Esophagus squamous epithelium (tissue), 5 donors: Measurements from ENCODE around the gene FHOD3. TPM values are rescaled to one million over a fixed set of nuclear protein-coding genes. Genes with fewer than 3 reads are reported as not detected.

Source experiments
- DNase-seq: peaks from one replicate; lab custom pipeline; 2025; lab: John Stamatoyannopoulos, UW
- H3K27ac ChIP-seq, 4 donors: fragments of 200-600 bp; sonication (generic); one replicate each; pipeline ENCODE4 v1.5.1; 2016 to 2019; ENCODE audit warnings: mild to moderate bottlenecking in 1 of 4
- H3K27me3 ChIP-seq, 4 donors: fragments of 200-600 bp; sonication (generic); 1 replicate in 3 of 4; 2 replicates in 1 of 4; pipeline versions ENCODE4 v1.5.1 to v1.6.0; 2017 to 2021; ENCODE audit warnings: antibody characterized with exemption in 1 of 4
- H3K36me3 ChIP-seq, 3 donors: fragments of 200-600 bp; sonication (generic); one replicate each; pipeline ENCODE4 v1.5.1; 2016 to 2019
- H3K4me1 ChIP-seq, 3 donors: fragments of 200-600 bp; sonication (generic); one replicate each; pipeline ENCODE4 v1.5.1; 2017 to 2019
- H3K4me3 ChIP-seq, 4 donors: fragments of 200-600 bp; sonication (generic); 1 replicate in 3 of 4; 2 replicates in 1 of 4; pipeline ENCODE4 v1.5.1; 2016 to 2019; ENCODE audit warnings: mild to moderate bottlenecking in 2 of 4, moderate library complexity in 1 of 4
- H3K9me3 ChIP-seq, 3 donors: fragments of 200-600 bp; sonication (generic); one replicate each; pipeline ENCODE4 v1.5.1; 2016 to 2019
- POLR2A ChIP-seq, 4 donors: fragments of 450-650 bp; IDR thresholded peaks; one replicate each; pipeline ENCODE4 v1.6.1; 2017; ENCODE audit warnings: antibody characterized with exemption in 4 of 4, mild to moderate bottlenecking in 4 of 4, moderate library complexity in 3 of 4
- WGBS, 2 donors: methylation state at CpG; one replicate each; pipeline ENCODE4 v1.1.5; 2018; 5-methylcytosine and 5-hydroxymethylcytosine counted together
- intact Hi-C: fragments of 100-400 bp; cut with DNase I; formaldehyde crosslinking; loops from one replicate; pipeline ENCODE4 v1.15.0; 2022
- total RNA-seq, 4 donors: library from RNA; depleted of rRNA; stranded (reverse); fragments of >200 nt; gene quantifications; one replicate each; pipeline ENCODE4 v1.1.0, GENCODE V29; 2016
- TF ChIP-seq, protein P1 (sequence below), 6 experiments: fragments of 450-650 bp in 4 of 6; fragments of 200-600 bp in 2 of 6; sonication (generic) in 2 of 6; IDR thresholded peaks; one replicate each; pipeline ENCODE4 v1.5.1; 2016 to 2019; ENCODE audit warnings: antibody characterized with exemption in 6 of 6, mild to moderate bottlenecking in 4 of 6, moderate library complexity in 4 of 6
- donor health status: DM: yes; HTN: yes; CAD: no.

FHOD3 gene
- total RNA-seq, 4 donors from 2014 or later: 3.1 to 29.6 (median 5.7) TPM

DNA sequence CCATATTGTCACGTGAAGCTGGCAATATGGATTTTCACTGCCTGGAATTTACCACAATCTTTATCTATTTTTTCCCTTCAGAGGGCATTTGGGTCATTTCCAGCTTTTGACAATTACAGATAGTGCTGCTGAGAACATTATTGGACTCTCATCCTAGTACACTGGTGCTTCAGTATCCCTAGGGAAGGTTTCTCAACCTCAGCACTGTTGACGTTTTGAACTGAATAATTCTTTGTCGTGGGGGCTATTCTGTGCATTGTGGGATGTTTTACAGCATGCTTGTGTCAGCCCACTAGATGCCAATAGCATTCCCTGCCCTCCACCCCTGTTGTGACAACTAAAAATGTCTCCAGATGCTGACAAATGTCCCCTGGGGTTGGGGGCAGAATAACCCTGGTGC lies 345.5 kb downstream of the FHOD3 start:
- 73 to 75% methylated on average over 3 of the region's 3 CpGs for WGBS, 2 donors
- no peaks in the 10 kb centered on the region for H3K9me3 ChIP-seq
- no peaks in the 10 kb centered on the region for H3K27me3 ChIP-seq
- H3K36me3 ChIP-seq: no peaks in the 10 kb centered on the region
- no peak overlapping the region for H3K4me3 ChIP-seq
- intact Hi-C loops: no loop called here
- H3K4me1 ChIP-seq: peaks cover 0 to 15% (median 0%) of the 10 kb centered on the region in 3 donors
- TF ChIP-seq POLR2A (IDR thresholded peaks at IDR 0.05): no peak
- TF ChIP-seq, protein P1, sequence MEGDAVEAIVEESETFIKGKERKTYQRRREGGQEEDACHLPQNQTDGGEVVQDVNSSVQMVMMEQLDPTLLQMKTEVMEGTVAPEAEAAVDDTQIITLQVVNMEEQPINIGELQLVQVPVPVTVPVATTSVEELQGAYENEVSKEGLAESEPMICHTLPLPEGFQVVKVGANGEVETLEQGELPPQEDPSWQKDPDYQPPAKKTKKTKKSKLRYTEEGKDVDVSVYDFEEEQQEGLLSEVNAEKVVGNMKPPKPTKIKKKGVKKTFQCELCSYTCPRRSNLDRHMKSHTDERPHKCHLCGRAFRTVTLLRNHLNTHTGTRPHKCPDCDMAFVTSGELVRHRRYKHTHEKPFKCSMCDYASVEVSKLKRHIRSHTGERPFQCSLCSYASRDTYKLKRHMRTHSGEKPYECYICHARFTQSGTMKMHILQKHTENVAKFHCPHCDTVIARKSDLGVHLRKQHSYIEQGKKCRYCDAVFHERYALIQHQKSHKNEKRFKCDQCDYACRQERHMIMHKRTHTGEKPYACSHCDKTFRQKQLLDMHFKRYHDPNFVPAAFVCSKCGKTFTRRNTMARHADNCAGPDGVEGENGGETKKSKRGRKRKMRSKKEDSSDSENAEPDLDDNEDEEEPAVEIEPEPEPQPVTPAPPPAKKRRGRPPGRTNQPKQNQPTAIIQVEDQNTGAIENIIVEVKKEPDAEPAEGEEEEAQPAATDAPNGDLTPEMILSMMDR (IDR thresholded peaks at IDR 0.05): no peak
- H3K27ac ChIP-seq: no peak overlapping the region
- no peak for DNase-seq

DNA sequence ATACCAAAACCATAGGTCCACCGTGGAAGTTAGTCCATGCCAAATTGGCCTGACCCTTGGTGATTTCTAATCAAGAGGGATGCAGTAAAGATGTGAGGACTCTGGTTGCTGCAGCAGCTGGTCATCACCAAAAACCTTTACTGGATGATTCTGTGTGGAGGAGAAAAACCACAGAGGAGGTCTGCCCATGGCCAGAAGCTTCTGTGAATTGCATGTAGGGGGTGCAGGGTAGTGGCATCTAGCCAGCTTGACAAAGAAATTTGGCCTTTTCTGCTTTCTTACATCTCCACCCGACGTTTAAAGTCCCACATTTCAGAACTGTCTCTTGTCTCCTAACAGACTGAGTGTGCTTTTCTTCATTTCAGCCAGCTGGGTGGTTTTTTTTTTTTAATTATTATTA lies 351.3 kb downstream of the FHOD3 start:
- 79 to 80% methylated on average over 2 to 3 of the region's 3 CpGs for WGBS, 2 donors
- intact Hi-C loops: no loop called here
- Histone ChIP-seq H3K9me3 (no peaks in the 10 kb centered on the region), H3K4me1 (no peaks in the 10 kb centered on the region), H3K36me3 (no peaks in the 10 kb centered on the region), H3K4me3 (no peak overlapping the region), H3K27me3 (no peaks in the 10 kb centered on the region), H3K27ac (no peak overlapping the region)
- no peak for DNase-seq
- no peak for TF ChIP-seq POLR2A (IDR thresholded peaks at IDR 0.05)
- TF ChIP-seq, protein P1 (IDR thresholded peaks at IDR 0.05): no peak

DNA sequence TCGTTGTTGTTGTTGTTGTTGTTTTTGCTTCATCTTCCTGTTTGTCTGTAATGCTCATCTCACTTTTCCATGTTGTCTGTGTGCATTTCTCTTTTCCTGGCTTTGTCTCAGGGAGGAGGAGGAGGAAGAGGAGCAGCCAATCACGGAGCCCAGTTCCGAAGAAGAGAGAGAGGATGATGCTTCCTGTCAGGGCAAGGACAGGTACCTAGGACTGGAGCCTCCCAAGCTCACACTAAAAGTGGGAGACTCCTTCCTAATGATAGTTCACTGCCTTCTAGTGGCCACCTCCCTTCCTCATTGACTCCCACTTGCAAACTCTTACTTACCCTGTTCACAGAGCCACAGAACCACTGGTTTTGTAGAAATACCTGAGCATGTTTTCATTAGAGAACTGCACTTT lies 351.7 kb downstream of the FHOD3 start:
- Histone ChIP-seq H3K36me3 (no peaks in the 10 kb centered on the region), H3K27me3 (no peaks in the 10 kb centered on the region), H3K4me1 (no peaks in the 10 kb centered on the region), H3K9me3 (no peaks in the 10 kb centered on the region), H3K27ac (no peak overlapping the region), H3K4me3 (no peak overlapping the region)
- 70 to 80% methylated on average over 1 of the region's 3 CpGs for WGBS, 2 donors
- no peak for TF ChIP-seq POLR2A (IDR thresholded peaks at IDR 0.05)
- intact Hi-C loops: no loop called here
- no peak for DNase-seq

DNA sequence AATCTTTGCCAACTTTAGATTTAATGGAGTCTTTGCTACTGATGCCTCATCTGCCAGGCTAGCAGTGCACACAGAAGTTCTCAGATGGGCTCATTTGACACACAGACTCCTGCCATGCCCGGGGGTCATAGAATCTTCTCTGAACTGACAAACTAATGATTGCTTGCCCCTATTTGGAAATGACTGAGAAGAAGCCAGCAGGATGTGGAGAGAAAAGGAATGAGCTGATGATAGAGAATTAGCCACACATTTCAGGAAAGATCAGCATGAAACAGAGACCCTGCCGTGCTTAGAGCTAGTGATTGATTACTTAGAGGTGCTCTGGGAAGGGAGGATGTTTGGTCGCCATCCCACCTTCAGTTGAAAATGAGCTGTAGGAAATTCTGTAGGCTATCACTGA lies 352.8 kb downstream of the FHOD3 start:
- no peak overlapping the region for H3K27ac ChIP-seq
- no peaks in the 10 kb centered on the region for H3K9me3 ChIP-seq
- H3K27me3 ChIP-seq: no peaks in the 10 kb centered on the region
- TF ChIP-seq, protein P1 (IDR thresholded peaks at IDR 0.05): no peak
- TF ChIP-seq POLR2A (IDR thresholded peaks at IDR 0.05): no peak
- intact Hi-C loops: no loop called here
- H3K4me1 ChIP-seq: no peaks in the 10 kb centered on the region
- H3K36me3 ChIP-seq: no peaks in the 10 kb centered on the region
- WGBS, 2 donors: 52 to 73% methylated on average over 3 of the region's 3 CpGs
- DNase-seq: no peak
- no peak overlapping the region for H3K4me3 ChIP-seq

DNA sequence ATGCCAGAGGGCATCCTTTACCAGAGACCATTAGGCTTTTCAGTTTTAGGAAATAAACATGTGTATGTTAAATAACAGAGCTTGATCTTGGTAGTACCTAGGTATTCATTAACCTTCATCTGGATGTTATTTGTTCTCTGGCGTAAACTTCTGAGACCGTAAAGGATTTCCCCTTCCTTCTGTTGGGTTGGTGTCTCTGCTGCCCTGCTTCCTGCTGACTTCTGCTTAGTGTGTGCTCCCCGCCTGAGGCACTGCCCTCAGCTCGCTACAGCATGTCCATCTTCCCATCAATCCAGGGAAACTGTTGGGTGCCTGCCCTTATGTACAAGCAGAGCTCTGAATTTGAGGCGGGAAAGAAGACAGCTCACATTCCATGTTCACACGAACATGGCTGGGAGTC lies 353.4 kb downstream of the FHOD3 start:
- DNase-seq: no peak
- Histone ChIP-seq H3K36me3 (no peaks in the 10 kb centered on the region), H3K9me3 (no peaks in the 10 kb centered on the region), H3K4me1 (no peaks in the 10 kb centered on the region), H3K27me3 (no peaks in the 10 kb centered on the region), H3K4me3 (no peak overlapping the region), H3K27ac (no peak overlapping the region)
- TF ChIP-seq POLR2A (IDR thresholded peaks at IDR 0.05): no peak
- TF ChIP-seq, protein P1 (IDR thresholded peaks at IDR 0.05): no peak
- intact Hi-C loops: no loop called here
- 38 to 49% methylated on average over 6 of the region's 6 CpGs for WGBS, 2 donors

DNA sequence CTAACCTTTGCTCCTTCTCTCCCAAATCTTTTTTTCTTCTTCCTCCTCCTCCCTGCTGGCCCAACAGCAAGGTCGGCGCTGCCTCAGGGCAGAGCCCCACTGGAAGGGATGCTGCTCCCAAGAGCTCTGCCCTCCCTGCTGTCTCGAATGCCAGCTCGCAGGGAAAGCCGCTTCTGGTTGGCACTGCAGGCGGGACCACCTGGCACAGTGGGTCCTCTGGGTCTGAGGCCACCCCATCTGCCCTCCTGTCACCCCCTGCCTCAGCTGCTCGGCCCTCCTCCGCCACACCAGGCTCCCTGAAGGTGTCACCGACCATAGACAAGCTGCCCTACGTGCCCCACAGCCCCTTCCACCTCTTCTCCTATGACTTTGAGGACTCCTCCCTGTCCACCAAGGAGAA lies 355.0 kb downstream of the FHOD3 start:
- H3K27ac ChIP-seq: no peak overlapping the region
- H3K9me3 ChIP-seq: no peaks in the 10 kb centered on the region
- no peaks in the 10 kb centered on the region for H3K4me1 ChIP-seq
- no peaks in the 10 kb centered on the region for H3K27me3 ChIP-seq
- 78 to 100% methylated on average over 2 to 7 of the region's 10 CpGs for WGBS, 2 donors
- no peaks in the 10 kb centered on the region for H3K36me3 ChIP-seq
- TF ChIP-seq, protein P1 (IDR thresholded peaks at IDR 0.05): no peak
- TF ChIP-seq POLR2A (IDR thresholded peaks at IDR 0.05): no peak
- intact Hi-C loops: no loop called here
- no peak for DNase-seq
- no peak overlapping the region for H3K4me3 ChIP-seq
